BJ (cell line): ENCODE measurements around the gene CEND1. TPM values are rescaled to one million over a fixed set of nuclear protein-coding genes. Genes with fewer than 3 reads are reported as not detected.

Experiments
- CTCF ChIA-PET: fragments of 350-600 bp; formaldehyde crosslinking; extraction: SDS; loops from one replicate; lab custom pipeline; 2021; ENCODE audit warnings: antibody characterized with exemption, inconsistent platforms; lab: Yijun Ruan, JAX
- POLR2A ChIA-PET: fragments of 300-600 bp; sonication (Branson Sonifier 250); formaldehyde crosslinking; extraction: SDS; loops from one replicate; lab custom pipeline; 2021; ENCODE audit warnings: antibody characterized with exemption; lab: Charles Lee
- DNase-seq: peaks from one replicate; pipeline ENCODE4 v3.0.0-alpha.2; 2011; ENCODE audit warnings: low read depth
- H3K27me3 ChIP-seq: 2 replicates; pipeline ENCODE4 v1.6.0; 2011; ENCODE audit warnings: low read length; ENCODE audit not compliant: control insufficient read depth, insufficient read depth
- H3K36me3 ChIP-seq: 2 replicates; pipeline ENCODE4 v1.5.1; 2011; ENCODE audit warnings: low read length; ENCODE audit not compliant: control insufficient read depth, insufficient read depth
- H3K4me3 ChIP-seq: 2 replicates; pipeline ENCODE4 v1.5.1; 2011; ENCODE audit warnings: low read depth, mild to moderate bottlenecking, control low read depth, low read length
- polyA plus RNA-seq: library from polyadenylated mRNA; depleted of rRNA; stranded (reverse); fragments of >200 nt; gene quantifications from 2 replicates; pipeline ENCODE4 v1.2.3, GENCODE V29; 2011
- TF ChIP-seq, protein P1 (sequence below): IDR thresholded peaks from 2 replicates; pipeline ENCODE4 v1.5.1; 2011; ENCODE audit warnings: low read depth, mild to moderate bottlenecking, control low read depth, inconsistent platforms, low read length, moderate library complexity; ENCODE audit not compliant: insufficient read depth

Gene CEND1
- polyA plus RNA-seq, 1 experiment: 0.23 TPM

- CTCF ChIA-PET: interaction anchor here (1.2 to 1.9 kb wide), 2 partner anchors 21 to 247 kb away, joined by 3 to 7 read pairs; no protein-coding TSS in a partner anchor
- Histone ChIP-seq H3K27me3 (no peaks in the 10 kb centered on the region), H3K36me3 (peaks cover 24% of the 10 kb centered on the region), H3K4me3 (peak overlapping the region; percentile 50)
- no peak for DNase-seq
- POLR2A ChIA-PET: no interaction called here
- TF ChIP-seq, protein P1, sequence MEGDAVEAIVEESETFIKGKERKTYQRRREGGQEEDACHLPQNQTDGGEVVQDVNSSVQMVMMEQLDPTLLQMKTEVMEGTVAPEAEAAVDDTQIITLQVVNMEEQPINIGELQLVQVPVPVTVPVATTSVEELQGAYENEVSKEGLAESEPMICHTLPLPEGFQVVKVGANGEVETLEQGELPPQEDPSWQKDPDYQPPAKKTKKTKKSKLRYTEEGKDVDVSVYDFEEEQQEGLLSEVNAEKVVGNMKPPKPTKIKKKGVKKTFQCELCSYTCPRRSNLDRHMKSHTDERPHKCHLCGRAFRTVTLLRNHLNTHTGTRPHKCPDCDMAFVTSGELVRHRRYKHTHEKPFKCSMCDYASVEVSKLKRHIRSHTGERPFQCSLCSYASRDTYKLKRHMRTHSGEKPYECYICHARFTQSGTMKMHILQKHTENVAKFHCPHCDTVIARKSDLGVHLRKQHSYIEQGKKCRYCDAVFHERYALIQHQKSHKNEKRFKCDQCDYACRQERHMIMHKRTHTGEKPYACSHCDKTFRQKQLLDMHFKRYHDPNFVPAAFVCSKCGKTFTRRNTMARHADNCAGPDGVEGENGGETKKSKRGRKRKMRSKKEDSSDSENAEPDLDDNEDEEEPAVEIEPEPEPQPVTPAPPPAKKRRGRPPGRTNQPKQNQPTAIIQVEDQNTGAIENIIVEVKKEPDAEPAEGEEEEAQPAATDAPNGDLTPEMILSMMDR: no peak
Measured at GRCh38 chr11:804599-804964, 14.7 kb upstream of the CEND1 start.

DNA sequence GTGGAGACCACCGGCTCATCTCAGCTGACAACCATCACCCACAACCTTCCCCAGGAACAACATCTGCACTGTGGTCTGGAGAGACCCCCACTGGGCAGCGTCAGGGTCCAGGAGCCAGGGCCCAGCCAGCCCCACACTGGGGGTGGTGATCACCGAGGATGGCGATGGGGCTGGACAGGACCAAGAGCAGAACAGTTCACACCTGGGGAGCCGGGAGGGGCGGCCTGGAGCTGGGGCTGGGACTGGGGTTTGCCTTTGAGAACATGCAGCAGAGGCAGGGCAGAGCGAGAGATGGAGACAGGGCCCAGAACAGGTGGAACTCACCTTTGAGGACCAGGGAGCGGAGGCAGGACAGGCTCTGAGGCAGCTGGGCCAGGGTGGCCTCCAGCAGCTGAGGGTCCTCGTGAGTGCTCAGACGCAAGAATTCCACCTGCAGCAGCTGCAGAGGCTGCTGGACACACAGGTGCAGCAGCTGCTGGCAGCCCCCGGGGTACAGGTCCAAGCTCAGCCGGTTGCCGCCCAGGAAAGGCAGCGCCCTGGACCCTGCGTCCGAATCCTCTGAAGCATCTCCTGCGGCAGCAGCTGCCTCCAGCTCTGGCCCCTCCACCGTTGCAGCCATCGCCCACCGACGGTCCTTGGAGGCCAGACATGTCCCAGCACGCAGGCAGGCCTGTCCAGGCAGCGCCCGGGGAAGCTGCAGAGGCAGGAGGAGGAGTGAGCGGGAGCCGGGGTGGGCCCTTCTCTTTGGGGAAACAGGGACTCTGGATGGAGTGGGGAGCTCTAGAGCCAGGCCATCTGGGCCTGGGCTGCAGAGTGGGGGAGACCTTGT lies 14.1 kb upstream of the CEND1 start:
- TF ChIP-seq, protein P1: no peak
- H3K4me3 ChIP-seq: peak overlapping the region; percentile 50
- no peak for DNase-seq
- H3K27me3 ChIP-seq: no peaks in the 10 kb centered on the region
- ChIA-PET POLR2A (no interaction called here), CTCF (interaction anchor here (0.6 to 1.9 kb wide), 3 partner anchors 21 to 247 kb away, joined by 3 to 7 read pairs (median 5); no protein-coding TSS in a partner anchor)
- peaks cover 24% of the 10 kb centered on the region for H3K36me3 ChIP-seq

DNA sequence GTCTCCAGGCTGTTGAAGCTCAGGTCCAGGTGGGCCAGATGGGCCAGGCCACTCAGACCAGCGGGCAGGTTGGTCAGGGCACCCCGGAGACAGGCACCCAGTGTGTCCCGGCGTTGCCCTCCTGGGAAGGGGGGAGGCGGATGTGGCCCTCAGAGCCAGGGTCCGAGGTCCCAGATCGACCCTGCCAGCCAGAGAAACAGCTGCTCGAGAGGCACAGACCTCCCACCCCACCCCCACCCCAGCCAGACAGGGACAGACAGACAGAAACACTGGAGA lies 13.5 kb upstream of the CEND1 start:
- ChIA-PET CTCF (interaction anchor here (0.6 to 1.9 kb wide), 3 partner anchors 20 to 248 kb away, joined by 3 to 7 read pairs (median 5); no protein-coding TSS in a partner anchor), POLR2A (no interaction called here)

GRCh38 chr11:802693-803466 lies 13.0 kb upstream of the CEND1 start:
- DNase-seq: no peak
- TF ChIP-seq, protein P1: no peak
- ChIA-PET CTCF (interaction anchor here (0.6 kb wide), 1 partner anchor 234 kb away, joined by 3 read pairs; no protein-coding TSS in a partner anchor), POLR2A (no interaction called here)
- Histone ChIP-seq H3K4me3 (no peak overlapping the region; the same call in 1 of the 2 replicates), H3K36me3 (peaks cover 25% of the 10 kb centered on the region), H3K27me3 (no peaks in the 10 kb centered on the region)

More for the DNA sequence above, 13.5 kb upstream of the CEND1 start:
- H3K4me3 ChIP-seq: peak overlapping the region; percentile 50
- no peaks in the 10 kb centered on the region for H3K27me3 ChIP-seq
- TF ChIP-seq, protein P1: no peak
- DNase-seq: no peak
- H3K36me3 ChIP-seq: peaks cover 25% of the 10 kb centered on the region
